Gastroesophageal sphincter (tissue), 4 donors: ENCODE measurements around the gene NOTUM. TPM values are rescaled to one million over a fixed set of nuclear protein-coding genes. Genes with fewer than 3 reads are reported as not detected.
"Not testable (repeated sequence)": the region's sequence is repeated elsewhere in the genome, so short reads cannot be mapped to it uniquely, and the experiment has no call there.

Source experiments
- ATAC-seq: fragments of 150-250 bp; one replicate; pipeline ENCODE4 v1.9.1; 2016; ENCODE audit warnings: mild to moderate bottlenecking, moderate library complexity
- H3K27ac ChIP-seq, 4 donors: fragments of 200-600 bp; sonication (generic) in 3 of 4; 1 replicate in 3 of 4; 2 replicates in 1 of 4; pipeline ENCODE4 v1.5.1; 2016 to 2019
- H3K27me3 ChIP-seq: fragments of 200-600 bp; sonication (generic); one replicate; pipeline ENCODE4 v1.5.1; 2019
- H3K36me3 ChIP-seq, 2 donors: fragments of 200-600 bp; sonication (generic); one replicate each; pipeline ENCODE4 v1.5.1; 2019; ENCODE audit warnings: control low read depth in 1 of 2
- H3K4me1 ChIP-seq, 3 donors: fragments of 200-600 bp; sonication (generic); 1 replicate in 2 of 3; 2 replicates in 1 of 3; pipeline ENCODE4 v1.5.1; 2016 to 2019; ENCODE audit warnings: control low read depth in 2 of 3
- H3K4me3 ChIP-seq, 2 donors: fragments of 200-600 bp; sonication (generic); one replicate each; pipeline ENCODE4 v1.5.1; 2019; ENCODE audit warnings: mild to moderate bottlenecking in 1 of 2, moderate library complexity in 1 of 2
- H3K9me3 ChIP-seq, 3 donors: fragments of 200-600 bp; sonication (generic); one replicate each; pipeline ENCODE4 v1.5.1; 2017 to 2019; ENCODE audit warnings: control low read depth in 2 of 3
- EP300 ChIP-seq: sonication (generic); formaldehyde crosslinking; IDR thresholded peaks from one replicate; pipeline ENCODE4 v1.6.1; 2017; ENCODE audit warnings: antibody characterized with exemption, mild to moderate bottlenecking
- POLR2A ChIP-seq, 2 donors: fragments of 450-650 bp; IDR thresholded peaks; one replicate each; pipeline ENCODE4 v1.6.1; 2017; ENCODE audit warnings: antibody characterized with exemption in 2 of 2, mild to moderate bottlenecking in 2 of 2, moderate library complexity in 1 of 2
- POLR2AphosphoS5 ChIP-seq: sonication (generic); formaldehyde crosslinking; IDR thresholded peaks from one replicate; pipeline ENCODE4 v1.6.1; 2017; ENCODE audit warnings: antibody characterized with exemption
- WGBS, 2 donors: methylation state at CpG; one replicate each; pipeline ENCODE4 v1.1.5; 2018; ENCODE audit warnings: low coverage in 1 of 2; 5-methylcytosine and 5-hydroxymethylcytosine counted together
- total RNA-seq, 4 donors: library from RNA; depleted of rRNA; stranded (reverse); fragments of >200 nt; gene quantifications; one replicate each; pipeline ENCODE4 v1.1.0, GENCODE V29; 2016
- TF ChIP-seq, protein P1 (sequence below), 4 experiments: fragments of 200-600 bp in 2 of 4; fragments of 450-650 bp in 2 of 4; sonication (generic) in 1 of 4; IDR thresholded peaks; one replicate each; pipeline ENCODE4 v1.5.1; 2017 to 2019; ENCODE audit warnings: antibody characterized with exemption in 4 of 4, mild to moderate bottlenecking in 2 of 4, moderate library complexity in 2 of 4

Gene NOTUM
- total RNA-seq, 4 donors from 2014 or later: 0.22 TPM; not detected in 3

DNA sequence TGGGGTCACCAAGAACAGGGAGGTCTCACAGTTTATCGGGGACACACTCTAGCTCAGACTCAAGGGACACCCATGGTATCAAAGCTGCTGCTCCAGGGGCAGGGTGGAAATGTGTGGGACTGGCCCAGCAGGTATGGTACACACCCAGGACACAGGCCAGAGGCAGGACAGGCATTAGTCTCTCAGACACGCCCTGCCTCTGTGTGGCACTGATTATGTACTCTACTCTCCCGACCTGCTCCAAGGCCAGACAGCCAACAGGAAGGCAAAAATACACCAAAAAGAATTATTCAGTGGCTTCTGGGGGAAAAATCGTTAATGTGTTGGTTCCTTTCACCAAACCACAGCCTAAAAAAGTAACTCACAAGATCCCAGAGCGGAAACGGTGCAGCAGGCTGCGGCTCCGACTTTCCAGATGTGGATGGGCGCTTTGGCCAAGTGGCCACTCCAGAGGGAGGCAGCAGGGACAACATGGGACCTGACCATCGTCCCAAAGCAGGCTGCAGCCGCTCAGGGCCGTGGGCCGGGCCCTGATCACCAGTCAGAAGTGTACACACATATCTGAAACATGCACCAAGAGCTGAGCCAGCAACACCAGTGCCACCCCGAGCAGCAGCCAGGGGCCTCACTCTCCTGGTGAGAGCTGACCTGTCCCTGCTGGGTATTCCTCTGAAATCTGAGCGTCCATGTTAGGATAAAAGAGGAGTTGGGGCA lies 42.0 kb downstream of the NOTUM start:
- TF ChIP-seq POLR2A (IDR thresholded peaks at IDR 0.05): no peak
- TF ChIP-seq EP300: no peak
- TF ChIP-seq POLR2AphosphoS5: no peak
- TF ChIP-seq, protein P1, sequence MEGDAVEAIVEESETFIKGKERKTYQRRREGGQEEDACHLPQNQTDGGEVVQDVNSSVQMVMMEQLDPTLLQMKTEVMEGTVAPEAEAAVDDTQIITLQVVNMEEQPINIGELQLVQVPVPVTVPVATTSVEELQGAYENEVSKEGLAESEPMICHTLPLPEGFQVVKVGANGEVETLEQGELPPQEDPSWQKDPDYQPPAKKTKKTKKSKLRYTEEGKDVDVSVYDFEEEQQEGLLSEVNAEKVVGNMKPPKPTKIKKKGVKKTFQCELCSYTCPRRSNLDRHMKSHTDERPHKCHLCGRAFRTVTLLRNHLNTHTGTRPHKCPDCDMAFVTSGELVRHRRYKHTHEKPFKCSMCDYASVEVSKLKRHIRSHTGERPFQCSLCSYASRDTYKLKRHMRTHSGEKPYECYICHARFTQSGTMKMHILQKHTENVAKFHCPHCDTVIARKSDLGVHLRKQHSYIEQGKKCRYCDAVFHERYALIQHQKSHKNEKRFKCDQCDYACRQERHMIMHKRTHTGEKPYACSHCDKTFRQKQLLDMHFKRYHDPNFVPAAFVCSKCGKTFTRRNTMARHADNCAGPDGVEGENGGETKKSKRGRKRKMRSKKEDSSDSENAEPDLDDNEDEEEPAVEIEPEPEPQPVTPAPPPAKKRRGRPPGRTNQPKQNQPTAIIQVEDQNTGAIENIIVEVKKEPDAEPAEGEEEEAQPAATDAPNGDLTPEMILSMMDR (IDR thresholded peaks at IDR 0.05): no peak
- H3K4me1 ChIP-seq: peaks cover 6 to 82% (median 33%) of the 10 kb centered on the region in 3 donors
- no peak for ATAC-seq
- peak overlapping the region in 3 of 4 donors; percentile 76 to 89 (median 86) for H3K27ac ChIP-seq
- H3K36me3 ChIP-seq: peaks cover 0 to 59% of the 10 kb centered on the region in 2 donors
- no peak overlapping the region for H3K4me3 ChIP-seq
- no peaks in the 10 kb centered on the region for H3K9me3 ChIP-seq
- 80 to 83% methylated on average over 3 to 11 of the region's 15 CpGs for WGBS, 2 donors
- H3K27me3 ChIP-seq: no peaks in the 10 kb centered on the region

DNA sequence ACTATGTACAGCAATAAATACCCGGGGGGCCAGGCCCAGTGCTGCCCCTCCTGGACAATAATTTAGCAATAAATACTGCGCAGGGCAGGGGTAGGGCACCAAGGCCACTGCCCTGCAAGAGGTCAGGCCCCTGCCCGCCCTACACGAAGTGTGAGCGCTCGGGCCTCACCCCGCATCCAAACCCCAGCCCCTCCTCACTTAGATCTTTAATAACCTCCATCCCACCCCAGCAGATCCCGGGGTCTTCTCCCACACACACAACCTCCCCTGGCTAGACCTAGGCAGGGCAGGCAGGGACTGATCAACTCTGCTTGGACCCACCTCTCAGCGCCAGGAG lies 42.7 kb downstream of the NOTUM start:
- H3K4me3 ChIP-seq: peak overlapping the region; percentile 72 to 98
- not testable (repeated sequence) for H3K27me3 ChIP-seq, H3K9me3 ChIP-seq
- H3K4me1 ChIP-seq: peaks cover 6 to 75% (median 26%) of the 10 kb centered on the region in 3 donors
- WGBS, 2 donors: 33 to 50% methylated on average over 2 to 5 of the region's 9 CpGs
- peak overlapping the region in 3 of 4 donors; percentile 76 to 89 (median 86) for H3K27ac ChIP-seq
- peaks cover 0 to 66% of the 10 kb centered on the region in 2 donors for H3K36me3 ChIP-seq
- ATAC-seq: peak; percentile 3

DNA sequence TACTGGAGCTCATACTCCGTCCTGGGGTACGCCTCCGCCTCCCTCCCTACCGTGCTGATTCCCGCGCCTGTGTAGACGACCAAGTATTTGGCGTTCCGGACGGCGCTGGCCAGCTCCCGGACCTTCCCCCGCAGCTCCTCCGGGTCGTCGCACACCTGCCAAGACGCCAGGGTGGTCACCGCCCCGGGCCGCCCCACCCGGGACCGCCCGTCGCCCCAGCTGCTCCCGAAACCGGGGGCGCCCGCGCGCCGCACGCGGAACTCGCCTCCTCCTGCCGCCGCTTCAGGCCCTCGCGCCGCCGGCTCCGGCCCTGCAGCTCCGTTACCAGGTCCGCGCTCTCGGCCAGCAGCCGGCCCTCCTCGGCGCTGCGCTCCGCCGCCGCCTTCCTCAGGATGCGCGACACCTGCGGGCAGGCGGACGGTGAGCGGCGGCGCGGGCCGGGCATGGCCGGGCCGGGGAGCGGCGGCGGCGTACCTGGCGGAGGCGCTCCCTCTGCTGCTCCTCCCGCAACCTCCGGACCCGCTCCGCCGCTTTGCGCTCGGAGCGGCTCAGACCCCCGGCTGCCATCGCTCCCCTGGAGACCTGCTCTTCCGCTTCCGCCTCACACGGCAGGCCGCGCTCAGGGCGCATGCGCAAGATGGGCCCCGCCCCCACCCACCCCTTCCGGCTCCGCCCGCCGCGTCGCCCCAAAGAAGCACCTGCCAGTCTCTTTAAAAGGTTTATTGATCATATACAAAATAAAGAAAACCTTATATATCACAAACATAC lies 43.2 kb downstream of the NOTUM start, which contains the start of gene SIRT7:
SIRT7 (minus strand) TSS at position 612 of the 768 bp plus-strand sequence; CDS start at position 567, 45 bp downstream.
- Histone ChIP-seq H3K4me1 (peaks cover 6 to 69% (median 20%) of the 10 kb centered on the region in 3 donors), H3K27me3 (no peaks in the 10 kb centered on the region), H3K36me3 (peaks cover 0 to 68% of the 10 kb centered on the region in 2 donors), H3K9me3 (no peaks in the 10 kb centered on the region), H3K4me3 (peak within 1 kb of the TSS; percentile 72 to 98), H3K27ac (peak within 1 kb of the TSS; percentile 35 to 89 (median 81))
- TF ChIP-seq POLR2AphosphoS5: peak; percentile 83
- TF ChIP-seq, protein P1 (IDR thresholded peaks at IDR 0.05): no peak
- peak; percentile 70 to 76 for TF ChIP-seq POLR2A (IDR thresholded peaks at IDR 0.05)
- TF ChIP-seq EP300: no peak
- ATAC-seq: peak; percentile 83
- 3 to 7% methylated on average over 3 to 5 of the region's 94 CpGs for WGBS, 2 donors

DNA sequence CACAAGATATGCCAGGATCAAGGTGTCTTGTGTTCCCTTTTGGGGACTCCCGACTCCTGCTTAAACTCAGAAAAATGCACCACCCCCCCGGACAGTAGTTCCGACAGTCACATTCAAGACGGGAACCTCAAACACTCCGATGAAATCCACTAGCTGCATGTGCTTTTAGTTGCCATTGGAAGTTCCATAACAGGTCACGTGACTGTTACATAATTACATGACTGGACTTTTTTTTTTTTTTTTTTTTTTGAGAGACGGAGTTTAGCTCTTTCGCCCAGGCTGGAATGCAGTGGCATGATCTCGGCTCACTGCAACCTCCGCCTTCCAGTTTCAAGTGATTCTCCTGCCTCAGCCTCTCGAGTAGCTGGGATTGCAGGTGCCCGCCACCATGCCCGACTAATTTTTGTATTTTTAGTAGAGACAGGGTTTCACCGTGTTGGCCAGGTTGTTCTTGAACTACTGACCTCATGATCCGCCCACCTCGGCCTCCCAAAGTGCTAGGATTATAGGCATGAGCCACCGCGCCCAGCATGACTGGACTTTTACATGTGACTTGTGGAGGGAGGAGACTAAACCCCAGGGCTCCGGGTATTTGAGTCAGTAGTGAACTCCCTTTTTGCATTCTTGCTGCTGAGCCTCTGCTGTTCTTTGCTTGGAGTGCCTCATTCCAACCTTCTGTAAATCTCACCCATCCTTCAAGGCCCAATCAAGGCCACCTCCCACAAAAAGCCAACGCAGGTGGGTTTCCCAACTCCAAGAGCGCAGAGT lies 44.6 kb downstream of the NOTUM start:
- TF ChIP-seq, protein P1 (IDR thresholded peaks at IDR 0.05): no peak
- TF ChIP-seq EP300 (no peak), POLR2AphosphoS5 (no peak), POLR2A (IDR thresholded peaks at IDR 0.05) (no peak)
- peak overlapping the region in 1 of 2 donors; percentile 98 for H3K4me3 ChIP-seq
- H3K27ac ChIP-seq: no peak overlapping the region
- H3K36me3 ChIP-seq: peaks cover 0 to 68% of the 10 kb centered on the region in 2 donors
- WGBS, 2 donors: 73 to 83% methylated on average over 12 to 13 of the region's 21 CpGs
- ATAC-seq: no peak
- no peaks in the 10 kb centered on the region for H3K9me3 ChIP-seq
- no peaks in the 10 kb centered on the region for H3K27me3 ChIP-seq
- peaks cover 6 to 64% (median 15%) of the 10 kb centered on the region in 3 donors for H3K4me1 ChIP-seq

DNA sequence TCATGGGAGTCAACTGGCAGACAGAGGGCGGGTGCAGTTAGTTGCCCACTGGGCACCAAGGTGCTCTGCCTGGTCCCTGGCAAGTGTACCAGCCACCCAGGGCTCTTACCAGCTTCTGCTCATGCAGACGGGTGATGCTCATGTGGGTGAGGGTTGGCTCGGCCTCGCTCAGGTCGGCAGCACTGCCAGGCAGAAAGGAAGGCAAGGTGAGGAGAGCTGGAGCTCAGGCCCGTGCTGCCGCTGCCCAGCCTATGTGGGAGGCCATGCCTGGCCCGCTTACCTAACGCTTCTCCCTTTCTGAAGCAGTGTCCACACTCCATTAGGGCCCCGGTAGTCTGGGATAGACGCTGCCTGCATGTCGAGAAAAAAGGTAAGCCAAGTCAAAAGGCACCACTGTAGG lies 45.7 kb downstream of the NOTUM start:
- WGBS, 2 donors: 81 to 86% methylated on average over 3 of the region's 12 CpGs
- Histone ChIP-seq H3K27me3 (no peaks in the 10 kb centered on the region), H3K36me3 (peaks cover 0 to 59% of the 10 kb centered on the region in 2 donors), H3K9me3 (no peaks in the 10 kb centered on the region), H3K4me3 (no peak overlapping the region), H3K4me1 (peaks cover 6 to 59% (median 18%) of the 10 kb centered on the region in 3 donors), H3K27ac (no peak overlapping the region)
- TF ChIP-seq, protein P1 (IDR thresholded peaks at IDR 0.05): no peak
- TF ChIP-seq POLR2A (IDR thresholded peaks at IDR 0.05) (no peak), POLR2AphosphoS5 (no peak), EP300 (no peak)
- no peak for ATAC-seq
